ENCODE data around the gene FBXO10. TPM values are rescaled to one million over a fixed set of nuclear protein-coding genes. Genes with fewer than 3 reads are reported as not detected.
A peak's percentile ranks its signal among the peaks of the same experiment; 100 is the strongest.
"Not testable (repeated sequence)": the region's sequence is repeated elsewhere in the genome, so short reads cannot be mapped to it uniquely, and the experiment has no call there.

Gene FBXO10
- total RNA-seq, 1 donor from 2014 or later, result 8.0 TPM

- Histone ChIP-seq H3K27ac (no peak overlapping the region), H3K4me1 (no peaks in the 10 kb centered on the region), H3K27me3 (peaks cover 11% of the 10 kb centered on the region), H3K9me3 (no peaks in the 10 kb centered on the region), H3K36me3 (no peaks in the 10 kb centered on the region), H3K4me3 (no peak overlapping the region)
- ATAC-seq (no peak), DNase-seq (no peak)
- TF ChIP-seq CTCF (IDR thresholded peaks at IDR 0.05), result no peak
- intact Hi-C loops (cut with DNase I), result no loop called here
Measured at GRCh38 chr9:37608250-37608649, 32.1 kb upstream of the FBXO10 start.

DNA sequence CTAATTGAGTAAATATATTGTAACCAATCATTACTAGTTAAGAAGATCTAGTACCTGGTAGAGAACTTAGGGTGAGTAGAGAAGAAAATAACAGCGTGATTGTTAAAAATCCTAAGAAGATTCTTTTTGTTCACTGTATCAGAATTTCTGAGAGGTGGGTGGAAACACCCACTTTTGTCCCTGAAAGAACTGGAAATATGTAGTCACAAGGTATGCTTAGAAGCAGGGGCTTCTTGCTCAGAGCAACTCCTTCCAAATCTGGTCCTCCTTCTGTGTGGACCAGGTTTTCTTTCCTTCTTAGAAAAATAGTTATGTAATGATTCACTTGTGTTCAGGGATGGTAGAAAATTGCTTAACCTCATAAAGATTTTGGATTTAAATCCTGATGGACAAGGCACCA lies 28.1 kb upstream of the FBXO10 start:
- intact Hi-C loops (cut with DNase I), result no loop called here
- Histone ChIP-seq H3K36me3 (no peaks in the 10 kb centered on the region), H3K27ac (no peak overlapping the region), H3K4me3 (no peak overlapping the region), H3K4me1 (no peaks in the 10 kb centered on the region), H3K27me3 (peaks cover 7% of the 10 kb centered on the region), H3K9me3 (no peaks in the 10 kb centered on the region)
- no peak for ATAC-seq
- DNase-seq, result no peak
- no peak for TF ChIP-seq CTCF (IDR thresholded peaks at IDR 0.05)

GRCh38 chr9:37602817-37603216 lies 26.6 kb upstream of the FBXO10 start:
- H3K27me3 ChIP-seq, result peaks cover 12% of the 10 kb centered on the region
- peak; percentile 69 for DNase-seq
- H3K36me3 ChIP-seq, result no peaks in the 10 kb centered on the region
- no peak overlapping the region for H3K4me3 ChIP-seq
- no peak for TF ChIP-seq CTCF (IDR thresholded peaks at IDR 0.05)
- intact Hi-C loops (cut with DNase I), result no loop called here
- H3K27ac ChIP-seq, result no peak overlapping the region
- H3K9me3 ChIP-seq, result no peaks in the 10 kb centered on the region
- H3K4me1 ChIP-seq, result no peaks in the 10 kb centered on the region
- ATAC-seq, result peak; percentile 89

GRCh38 chr9:37602061-37602460 lies 25.9 kb upstream of the FBXO10 start:
- H3K27me3 ChIP-seq, result peaks cover 11% of the 10 kb centered on the region
- ATAC-seq; H3K4me3 ChIP-seq; H3K9me3 ChIP-seq; DNase-seq; intact Hi-C loops (cut with DNase I); H3K4me1 ChIP-seq; H3K36me3 ChIP-seq; H3K27ac ChIP-seq: not testable (repeated sequence)

DNA sequence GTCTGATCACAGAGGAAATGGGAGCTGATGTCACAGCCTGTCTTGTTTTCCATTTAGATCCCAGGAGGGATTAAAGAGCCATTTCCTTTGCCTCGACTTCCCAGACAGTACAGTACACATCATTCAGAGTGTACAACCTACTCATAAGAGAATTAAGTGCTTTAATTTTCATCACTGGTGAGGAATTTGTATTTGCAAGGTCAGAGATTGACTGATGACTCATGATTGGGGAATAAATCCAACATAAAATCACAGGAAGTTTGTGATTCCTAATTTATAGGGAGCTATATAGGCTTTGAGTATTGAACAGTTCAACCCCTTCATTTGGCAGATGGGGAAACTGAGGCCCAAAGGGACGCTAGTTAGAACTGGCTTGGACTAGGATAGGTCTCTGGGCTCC lies 20.3 kb upstream of the FBXO10 start:
- ATAC-seq (no peak), DNase-seq (no peak)
- no peaks in the 10 kb centered on the region for H3K36me3 ChIP-seq
- intact Hi-C loops (cut with DNase I), result no loop called here
- H3K27ac ChIP-seq, result no peak overlapping the region
- TF ChIP-seq CTCF (IDR thresholded peaks at IDR 0.05), result no peak
- peaks cover 10% of the 10 kb centered on the region for H3K4me1 ChIP-seq
- peaks cover 5% of the 10 kb centered on the region for H3K27me3 ChIP-seq
- no peak overlapping the region for H3K4me3 ChIP-seq
- no peaks in the 10 kb centered on the region for H3K9me3 ChIP-seq

DNA sequence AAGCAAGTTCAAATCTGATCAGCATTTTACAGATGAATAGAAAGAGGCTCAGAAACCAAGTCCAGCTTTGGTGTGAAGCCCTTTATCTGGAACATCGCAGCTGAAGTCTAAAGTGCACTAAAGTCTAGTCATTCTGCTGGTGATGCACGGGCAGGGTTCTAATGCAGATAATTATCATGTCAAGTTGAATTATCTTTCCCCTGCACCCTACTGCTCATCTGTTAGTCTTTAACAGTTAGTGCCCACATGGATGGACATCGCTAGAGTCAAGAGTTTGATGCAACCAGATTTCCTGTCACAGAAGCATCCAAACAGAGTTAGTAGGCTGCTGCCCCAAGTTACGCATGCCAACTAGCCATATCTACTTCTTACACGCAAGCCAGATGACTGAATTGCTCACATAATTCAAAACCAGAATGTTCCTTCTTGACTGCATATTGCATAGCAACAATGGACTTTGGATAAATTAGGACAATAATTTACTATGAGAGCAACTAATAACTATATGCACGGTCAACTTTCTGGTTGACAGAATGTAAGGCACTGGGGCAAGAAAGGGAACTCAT lies 17.8 kb upstream of the FBXO10 start:
- intact Hi-C loops (cut with DNase I), result no loop called here
- Histone ChIP-seq H3K4me3 (no peak overlapping the region), H3K27ac (no peak overlapping the region), H3K36me3 (no peaks in the 10 kb centered on the region), H3K27me3 (peaks cover 5% of the 10 kb centered on the region), H3K9me3 (no peaks in the 10 kb centered on the region), H3K4me1 (peaks cover 26% of the 10 kb centered on the region)
- no peak for TF ChIP-seq CTCF (IDR thresholded peaks at IDR 0.05)
- no peak for DNase-seq
- ATAC-seq, result no peak
